ENCODE results near the gene MAP3K9. TPM values are rescaled to one million over a fixed set of nuclear protein-coding genes. Genes with fewer than 3 reads are reported as not detected.

MAP3K9 gene
- total and polyA plus RNA-seq, 9 of the 15 experiments (the other 6 are each of a cell fraction or from before 2014, with no cell fraction given) = 0.03 to 0.60 (median 0.36) TPM

DNA sequence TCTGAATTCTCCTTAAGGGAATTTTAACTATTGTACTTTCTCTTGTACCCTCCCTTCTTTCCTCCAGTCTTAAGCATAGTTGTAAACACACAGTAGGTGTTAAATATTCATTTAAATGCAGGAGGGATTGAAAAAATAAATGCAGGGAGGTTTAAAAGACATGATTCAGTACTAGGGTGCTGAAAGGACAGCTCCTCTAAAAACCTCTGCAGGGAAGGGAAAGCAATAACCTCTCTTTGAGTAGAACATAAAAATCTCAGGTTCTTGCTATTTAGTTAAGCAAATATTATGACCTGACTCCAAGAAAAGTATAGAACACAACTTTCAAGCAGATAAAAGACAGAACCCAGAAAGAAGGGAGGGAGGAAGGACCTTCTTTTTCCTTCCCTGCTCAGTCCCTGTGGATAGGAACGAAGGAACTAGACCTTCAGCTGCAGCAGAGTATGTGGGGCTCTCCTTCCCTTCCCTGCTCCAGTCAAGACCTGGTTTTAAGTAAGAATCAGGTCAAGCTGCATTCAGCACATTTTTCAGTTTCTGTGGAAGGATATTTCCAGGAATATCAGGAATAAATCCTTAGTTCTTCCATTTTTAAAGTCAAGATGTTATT lies 4.7 kb downstream of the MAP3K9 start:
- ChIA-PET POLR2A (no interaction called here), CTCF (ENCODE audit: low intra/inter-chr PET ratio) (interaction anchor here (0.6 kb wide), 1 partner anchor 816 kb away, joined by 3 read pairs; no protein-coding TSS in a partner anchor)
- Histone ChIP-seq H3K9me1 (ENCODE audit: control insufficient read depth, insufficient read depth, low read length) (no peaks in the 10 kb centered on the region), H2AFZ (ENCODE audit: low read depth, low read length) (no peak overlapping the region), H3K4me3 (no peak overlapping the region), H3K27ac (ENCODE audit: extremely low read depth, low read depth, low read length) (no peak overlapping the region), H3K9me3 (replicated peaks; ENCODE audit: control insufficient read depth, insufficient read depth, low read depth, low read length) (no peaks in the 10 kb centered on the region), H4K20me1 (replicated peaks; ENCODE audit: control insufficient read depth, insufficient read depth, low read length) (no peaks in the 10 kb centered on the region), H3K27me3 (ENCODE audit: control insufficient read depth in 2 of 2, insufficient read depth in 2 of 2, low read length in 2 of 2) (no peaks in the 10 kb centered on the region), H3K4me2 (ENCODE audit: insufficient read depth, low read length) (no peak overlapping the region), H3K36me3 (ENCODE audit: control insufficient read depth, insufficient read depth, low read length) (no peaks in the 10 kb centered on the region), H3K79me2 (ENCODE audit: control insufficient read depth, insufficient read depth, low read length) (no peaks in the 10 kb centered on the region), H3K4me1 (replicated peaks in 1 of 2; ENCODE audit: control insufficient read depth in 2 of 2, insufficient read depth in 2 of 2, low read length in 2 of 2) (peaks cover 0 to 11% of the 10 kb centered on the region in 2 experiments; a peak in 2 of 5 replicates), H3K9ac (ENCODE audit: insufficient read depth in 1 of 2, low read depth in 2 of 2, low read length in 2 of 2) (no peak overlapping the region)
- DNase-seq (ENCODE audit: extremely low read depth in 1 of 4, low spot score in 3 of 4) = no peak
- 0% methylated on average over 1 of the region's 1 CpG for WGBS (ENCODE audit: insufficient coverage, low coverage, missing lambda C conversion rate)
- no peak for FAIRE-seq
- intact Hi-C loops (cut with micrococcal nuclease) (no loop called here), in situ Hi-C loops (cut with MboI) (no loop called here)
- TF ChIP-seq MIER1 (IDR thresholded peaks at IDR 0.05; ENCODE audit: low read depth) (peak; percentile 74), EHMT2 (IDR thresholded peaks at IDR 0.05) (0 out of 2 replicates have a peak, but pooled peaks have one; percentile 37), RBM15 (IDR thresholded peaks at IDR 0.05; ENCODE audit: insufficient read depth, low read length) (no peak), TEAD4 (IDR thresholded peaks at IDR 0.05; ENCODE audit: low read length) (no peak), TEAD4 (CRISPR knock-in tag; IDR thresholded peaks at IDR 0.05; ENCODE audit: borderline replicate concordance) (no peak), TGIF2 (CRISPR knock-in tag; IDR thresholded peaks at IDR 0.05) (no peak), U2AF2 (optimal IDR thresholded peaks at IDR 0.05; ENCODE audit: low read depth, low read length) (no peak)
- TF ChIP-seq, protein P1, sequence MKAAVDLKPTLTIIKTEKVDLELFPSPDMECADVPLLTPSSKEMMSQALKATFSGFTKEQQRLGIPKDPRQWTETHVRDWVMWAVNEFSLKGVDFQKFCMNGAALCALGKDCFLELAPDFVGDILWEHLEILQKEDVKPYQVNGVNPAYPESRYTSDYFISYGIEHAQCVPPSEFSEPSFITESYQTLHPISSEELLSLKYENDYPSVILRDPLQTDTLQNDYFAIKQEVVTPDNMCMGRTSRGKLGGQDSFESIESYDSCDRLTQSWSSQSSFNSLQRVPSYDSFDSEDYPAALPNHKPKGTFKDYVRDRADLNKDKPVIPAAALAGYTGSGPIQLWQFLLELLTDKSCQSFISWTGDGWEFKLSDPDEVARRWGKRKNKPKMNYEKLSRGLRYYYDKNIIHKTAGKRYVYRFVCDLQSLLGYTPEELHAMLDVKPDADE (conservative IDR thresholded peaks at IDR 0.05; ENCODE audit: control insufficient read depth, low read depth, low read length) = no peak
- TF ChIP-seq, protein P2, sequence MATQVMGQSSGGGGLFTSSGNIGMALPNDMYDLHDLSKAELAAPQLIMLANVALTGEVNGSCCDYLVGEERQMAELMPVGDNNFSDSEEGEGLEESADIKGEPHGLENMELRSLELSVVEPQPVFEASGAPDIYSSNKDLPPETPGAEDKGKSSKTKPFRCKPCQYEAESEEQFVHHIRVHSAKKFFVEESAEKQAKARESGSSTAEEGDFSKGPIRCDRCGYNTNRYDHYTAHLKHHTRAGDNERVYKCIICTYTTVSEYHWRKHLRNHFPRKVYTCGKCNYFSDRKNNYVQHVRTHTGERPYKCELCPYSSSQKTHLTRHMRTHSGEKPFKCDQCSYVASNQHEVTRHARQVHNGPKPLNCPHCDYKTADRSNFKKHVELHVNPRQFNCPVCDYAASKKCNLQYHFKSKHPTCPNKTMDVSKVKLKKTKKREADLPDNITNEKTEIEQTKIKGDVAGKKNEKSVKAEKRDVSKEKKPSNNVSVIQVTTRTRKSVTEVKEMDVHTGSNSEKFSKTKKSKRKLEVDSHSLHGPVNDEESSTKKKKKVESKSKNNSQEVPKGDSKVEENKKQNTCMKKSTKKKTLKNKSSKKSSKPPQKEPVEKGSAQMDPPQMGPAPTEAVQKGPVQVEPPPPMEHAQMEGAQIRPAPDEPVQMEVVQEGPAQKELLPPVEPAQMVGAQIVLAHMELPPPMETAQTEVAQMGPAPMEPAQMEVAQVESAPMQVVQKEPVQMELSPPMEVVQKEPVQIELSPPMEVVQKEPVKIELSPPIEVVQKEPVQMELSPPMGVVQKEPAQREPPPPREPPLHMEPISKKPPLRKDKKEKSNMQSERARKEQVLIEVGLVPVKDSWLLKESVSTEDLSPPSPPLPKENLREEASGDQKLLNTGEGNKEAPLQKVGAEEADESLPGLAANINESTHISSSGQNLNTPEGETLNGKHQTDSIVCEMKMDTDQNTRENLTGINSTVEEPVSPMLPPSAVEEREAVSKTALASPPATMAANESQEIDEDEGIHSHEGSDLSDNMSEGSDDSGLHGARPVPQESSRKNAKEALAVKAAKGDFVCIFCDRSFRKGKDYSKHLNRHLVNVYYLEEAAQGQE (IDR thresholded peaks at IDR 0.05; ENCODE audit: borderline replicate concordance) = peak; percentile 83
- TF ChIP-seq, protein P2 (CRISPR knock-in tag; IDR thresholded peaks at IDR 0.05; ENCODE audit: low read depth) = 0 out of 2 replicates have a peak, but pooled peaks have one; percentile 43
- no TSS peak for BruUV-seq (replicated peaks)
- no peak for ATAC-seq
